ENCODE results near the gene PTBP3.
"Not testable (repeated sequence)": the region's sequence is repeated elsewhere in the genome, so short reads cannot be mapped to it uniquely, and the experiment has no call there.

PTBP3 gene

GRCh38 chr9:112271466-112272098, 61.8 kb downstream of the PTBP3 start:
- DNase-seq (ENCODE audit: low read depth, low spot score), result no peak

GRCh38 chr9:112268413-112268812, 65.0 kb downstream of the PTBP3 start:
- no peak for DNase-seq (ENCODE audit: low read depth, low spot score)

GRCh38 chr9:112267086-112267485, 66.3 kb downstream of the PTBP3 start:
- DNase-seq (ENCODE audit: low read depth, low spot score), result not testable (repeated sequence)

GRCh38 chr9:112265391-112265790, 68.0 kb downstream of the PTBP3 start:
- no peak for DNase-seq (ENCODE audit: low read depth, low spot score)

- DNase-seq (ENCODE audit: low read depth, low spot score), result no peak
Measured at GRCh38 chr9:112262577-112262976, 70.8 kb downstream of the PTBP3 start.

- DNase-seq (ENCODE audit: low read depth, low spot score), result no peak
Measured at GRCh38 chr9:112261133-112261532, 72.3 kb downstream of the PTBP3 start.

GRCh38 chr9:112258106-112258505, 75.3 kb downstream of the PTBP3 start:
- no peak for DNase-seq (ENCODE audit: low read depth, low spot score)

- DNase-seq (ENCODE audit: low read depth, low spot score), result no peak
Measured at GRCh38 chr9:112252194-112252593, 81.2 kb downstream of the PTBP3 start.

GRCh38 chr9:112249277-112249676, 84.1 kb downstream of the PTBP3 start:
- DNase-seq (ENCODE audit: low read depth, low spot score), result no peak

GRCh38 chr9:112248722-112249121, 84.7 kb downstream of the PTBP3 start:
- DNase-seq (ENCODE audit: low read depth, low spot score), result no peak

- DNase-seq (ENCODE audit: low read depth, low spot score), result no peak
Measured at GRCh38 chr9:112247090-112247489, 86.3 kb downstream of the PTBP3 start.

- DNase-seq (ENCODE audit: low read depth, low spot score), result no peak
Measured at GRCh38 chr9:112245126-112245525, 88.3 kb downstream of the PTBP3 start.

- DNase-seq (ENCODE audit: low read depth, low spot score), result no peak
Measured at GRCh38 chr9:112242147-112242804, 91.1 kb downstream of the PTBP3 start.

- DNase-seq (ENCODE audit: low read depth, low spot score), result no peak
Measured at GRCh38 chr9:112241491-112241890, 91.9 kb downstream of the PTBP3 start.

GRCh38 chr9:112239708-112240107, 93.7 kb downstream of the PTBP3 start:
- DNase-seq (ENCODE audit: low read depth, low spot score), result no peak

- no peak for DNase-seq (ENCODE audit: low read depth, low spot score)
Measured at GRCh38 chr9:112239284-112239683, 94.1 kb downstream of the PTBP3 start.

GRCh38 chr9:112234779-112235178, 98.6 kb downstream of the PTBP3 start:
- no peak for DNase-seq (ENCODE audit: low read depth, low spot score)

GRCh38 chr9:112233769-112234168, 99.7 kb downstream of the PTBP3 start:
- DNase-seq (ENCODE audit: low read depth, low spot score), result no peak

- no peak for DNase-seq (ENCODE audit: low read depth, low spot score)
Measured at GRCh38 chr9:112232233-112232632, 101.2 kb downstream of the PTBP3 start.

- DNase-seq (ENCODE audit: low read depth, low spot score), result no peak
Measured at GRCh38 chr9:112226091-112226490, 107.3 kb downstream of the PTBP3 start.

GRCh38 chr9:112224401-112225289, 108.8 kb downstream of the PTBP3 start:
- no peak for DNase-seq (ENCODE audit: low read depth, low spot score)

- no peak for DNase-seq (ENCODE audit: low read depth, low spot score)
Measured at GRCh38 chr9:112218908-112219307, 114.5 kb downstream of the PTBP3 start.

GRCh38 chr9:112212926-112213325, 120.5 kb downstream of the PTBP3 start:
- no peak for DNase-seq (ENCODE audit: low read depth, low spot score)
